Fibroblast of lung (primary cell): ENCODE measurements around the gene DRAXIN. TPM values are rescaled to one million over a fixed set of nuclear protein-coding genes. Genes with fewer than 3 reads are reported as not detected.

Source experiments
- DNase-seq, 2 donors: peaks; one replicate each; pipeline versions ENCODE4 v3.0.0 to v3.0.0-alpha.2; 2010; ENCODE audit warnings: low read depth in 2 of 2
- H2AFZ ChIP-seq: 2 replicates; pipeline ENCODE4 v1.5.1; 2012; ENCODE audit warnings: low read length, control low read depth, inconsistent platforms
- H3K27ac ChIP-seq: 2 replicates; pipeline ENCODE4 v1.5.1; 2011; ENCODE audit warnings: low read length, control low read depth; ENCODE audit not compliant: insufficient read depth
- H3K27me3 ChIP-seq: 2 replicates; pipeline ENCODE4 v1.5.1; 2011; ENCODE audit warnings: mild to moderate bottlenecking, low read length; ENCODE audit not compliant: control insufficient read depth, insufficient read depth
- H3K36me3 ChIP-seq: 2 replicates; pipeline ENCODE4 v1.5.1; 2011; ENCODE audit warnings: low read length; ENCODE audit not compliant: control insufficient read depth, insufficient read depth
- H3K4me1 ChIP-seq: 2 replicates; pipeline ENCODE4 v1.5.1; 2011; ENCODE audit warnings: low read length; ENCODE audit not compliant: control insufficient read depth, insufficient read depth; ENCODE audit errors: extremely low read depth
- H3K4me2 ChIP-seq: 2 replicates; pipeline ENCODE4 v1.5.1; 2011; ENCODE audit warnings: low read length, control low read depth; ENCODE audit not compliant: insufficient read depth; ENCODE audit errors: extremely low read depth
- H3K4me3 ChIP-seq, 4 experiments: fragments of 200-600 bp in 1 of 4; sonication (generic) in 1 of 4; replicated peaks in 1 of 4; 2 replicates each; pipeline ENCODE4 v1.5.1; 2011 to 2016; ENCODE audit warnings: low read length in 4 of 4, low read depth in 3 of 4, mild to moderate bottlenecking in 3 of 4, control low read depth in 2 of 4, inconsistent platforms in 1 of 4, mixed read lengths in 1 of 4; ENCODE audit not compliant: insufficient read depth in 1 of 4; ENCODE audit errors: control extremely low read depth in 1 of 4
- H3K79me2 ChIP-seq: 2 replicates; pipeline ENCODE4 v1.5.1; 2012; ENCODE audit warnings: mild to moderate bottlenecking, low read length, inconsistent platforms; ENCODE audit not compliant: control insufficient read depth, insufficient read depth
- H3K9ac ChIP-seq: 2 replicates; pipeline ENCODE4 v1.5.1; 2011; ENCODE audit warnings: mild to moderate bottlenecking, low read length, control low read depth; ENCODE audit not compliant: insufficient read depth
- H3K9me3 ChIP-seq: 2 replicates; pipeline ENCODE4 v1.5.1; 2012; ENCODE audit warnings: low read depth, low read length; ENCODE audit not compliant: control insufficient read depth, insufficient read depth
- H4K20me1 ChIP-seq: 2 replicates; pipeline ENCODE4 v1.5.1; 2011; ENCODE audit warnings: low read length; ENCODE audit not compliant: control insufficient read depth, insufficient read depth; ENCODE audit errors: extremely low read depth
- EZH2 ChIP-seq: IDR thresholded peaks from 2 replicates; pipeline ENCODE4 v1.5.1; 2012; ENCODE audit warnings: low read length, control low read depth, mild to moderate bottlenecking; ENCODE audit errors: missing control alignments
- polyA plus RNA-seq, 2 donors: library from polyadenylated mRNA; depleted of rRNA in 1 of 2; stranded (reverse) in 1 of 2; unstranded in 1 of 2; fragments of >200 nt; gene quantifications; 2 replicates each; pipeline ENCODE4 v1.2.1, GENCODE V29; 2011 to 2012; ENCODE audit warnings: missing spikeins in 1 of 2
- total RNA-seq: library from RNA; depleted of rRNA; stranded (reverse); fragments of >200 nt; gene quantifications from 2 replicates; pipeline ENCODE4 v1.2.1, GENCODE V29; 2014
- TF ChIP-seq, protein P1 (sequence below), 2 donors: IDR thresholded peaks in 1 of 2; conservative IDR thresholded peaks in 1 of 2; 1 replicate in 1 of 2; 2 replicates in 1 of 2; pipeline ENCODE4 v1.5.1; 2011 to 2012; ENCODE audit warnings: low read length in 2 of 2, control low read depth in 1 of 2, inconsistent platforms in 1 of 2, low read depth in 1 of 2, mild to moderate bottlenecking in 1 of 2

Gene DRAXIN
- total and polyA plus RNA-seq, 2 donors (not counting 1 experiment from before 2014, with no cell fraction given) = 0.03 to 0.50 TPM

DNA sequence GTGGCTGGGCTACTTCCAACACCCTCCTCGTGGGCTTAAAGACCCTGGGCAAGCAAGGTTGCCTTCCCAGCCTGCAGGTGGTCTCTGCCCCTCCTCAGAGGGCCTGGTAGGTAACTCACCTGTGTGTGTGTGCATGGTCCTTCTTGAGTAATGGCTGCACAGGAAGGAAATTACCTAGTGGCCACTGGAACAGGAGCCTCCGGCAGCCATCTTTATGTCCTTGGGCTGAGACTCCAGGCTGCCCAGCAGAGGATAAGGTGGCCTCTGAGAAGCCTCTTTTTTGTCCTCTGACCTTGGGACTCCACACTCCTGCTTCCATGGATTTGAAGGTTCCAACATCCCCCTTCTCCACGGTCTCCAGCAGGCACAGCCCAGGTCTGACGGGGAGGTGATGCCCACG is 20.0 kb downstream of the DRAXIN start:
- DNase-seq = no peak
- no peak overlapping the region for H3K4me2 ChIP-seq
- no peaks in the 10 kb centered on the region for H3K79me2 ChIP-seq
- TF ChIP-seq, protein P1, sequence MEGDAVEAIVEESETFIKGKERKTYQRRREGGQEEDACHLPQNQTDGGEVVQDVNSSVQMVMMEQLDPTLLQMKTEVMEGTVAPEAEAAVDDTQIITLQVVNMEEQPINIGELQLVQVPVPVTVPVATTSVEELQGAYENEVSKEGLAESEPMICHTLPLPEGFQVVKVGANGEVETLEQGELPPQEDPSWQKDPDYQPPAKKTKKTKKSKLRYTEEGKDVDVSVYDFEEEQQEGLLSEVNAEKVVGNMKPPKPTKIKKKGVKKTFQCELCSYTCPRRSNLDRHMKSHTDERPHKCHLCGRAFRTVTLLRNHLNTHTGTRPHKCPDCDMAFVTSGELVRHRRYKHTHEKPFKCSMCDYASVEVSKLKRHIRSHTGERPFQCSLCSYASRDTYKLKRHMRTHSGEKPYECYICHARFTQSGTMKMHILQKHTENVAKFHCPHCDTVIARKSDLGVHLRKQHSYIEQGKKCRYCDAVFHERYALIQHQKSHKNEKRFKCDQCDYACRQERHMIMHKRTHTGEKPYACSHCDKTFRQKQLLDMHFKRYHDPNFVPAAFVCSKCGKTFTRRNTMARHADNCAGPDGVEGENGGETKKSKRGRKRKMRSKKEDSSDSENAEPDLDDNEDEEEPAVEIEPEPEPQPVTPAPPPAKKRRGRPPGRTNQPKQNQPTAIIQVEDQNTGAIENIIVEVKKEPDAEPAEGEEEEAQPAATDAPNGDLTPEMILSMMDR (conservative IDR thresholded peaks at IDR 0.05 in 1 of 2, IDR thresholded peaks at IDR 0.05 in 1 of 2; ENCODE audit: low read depth in 1 of 2, low read length in 2 of 2) = no peak
- TF ChIP-seq EZH2 = no peak
- no peaks in the 10 kb centered on the region for H3K4me1 ChIP-seq
- no peak overlapping the region for H2AFZ ChIP-seq
- no peak overlapping the region for H3K4me3 ChIP-seq
- H3K9me3 ChIP-seq = no peaks in the 10 kb centered on the region
- no peaks in the 10 kb centered on the region for H3K27me3 ChIP-seq
- H3K9ac ChIP-seq = no peak overlapping the region
- H4K20me1 ChIP-seq = no peaks in the 10 kb centered on the region
- no peak overlapping the region for H3K27ac ChIP-seq
- no peaks in the 10 kb centered on the region for H3K36me3 ChIP-seq

DNA sequence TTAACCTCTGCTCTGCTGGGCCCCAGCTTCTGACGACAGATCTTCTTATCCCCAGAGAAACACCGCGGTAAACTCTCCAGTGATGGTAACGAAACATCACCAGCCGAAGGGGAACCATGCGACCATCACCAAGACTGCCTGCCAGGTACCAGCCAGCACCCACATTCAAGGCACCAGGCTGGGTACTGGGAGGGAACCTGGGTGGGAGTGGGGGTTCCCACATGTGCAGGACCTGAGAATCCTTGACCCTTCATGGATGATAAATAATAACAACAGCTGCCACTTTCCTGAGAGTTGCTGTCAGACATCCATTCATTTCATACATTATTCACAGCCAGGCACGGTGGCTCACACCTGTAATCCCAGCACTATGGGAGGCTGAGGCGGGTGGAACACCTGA is 20.8 kb downstream of the DRAXIN start:
- H3K9me3 ChIP-seq = no peaks in the 10 kb centered on the region
- no peak overlapping the region for H3K9ac ChIP-seq
- no peaks in the 10 kb centered on the region for H3K79me2 ChIP-seq
- no peak overlapping the region for H3K4me3 ChIP-seq
- H3K4me2 ChIP-seq = no peak overlapping the region
- DNase-seq = no peak
- no peaks in the 10 kb centered on the region for H3K36me3 ChIP-seq
- H3K4me1 ChIP-seq = no peaks in the 10 kb centered on the region
- H3K27me3 ChIP-seq = no peaks in the 10 kb centered on the region
- no peak overlapping the region for H3K27ac ChIP-seq
- H2AFZ ChIP-seq = no peak overlapping the region
- TF ChIP-seq, protein P1 (conservative IDR thresholded peaks at IDR 0.05 in 1 of 2, IDR thresholded peaks at IDR 0.05 in 1 of 2; ENCODE audit: low read depth in 1 of 2, low read length in 2 of 2) = no peak
- TF ChIP-seq EZH2 = no peak
- no peaks in the 10 kb centered on the region for H4K20me1 ChIP-seq

DNA sequence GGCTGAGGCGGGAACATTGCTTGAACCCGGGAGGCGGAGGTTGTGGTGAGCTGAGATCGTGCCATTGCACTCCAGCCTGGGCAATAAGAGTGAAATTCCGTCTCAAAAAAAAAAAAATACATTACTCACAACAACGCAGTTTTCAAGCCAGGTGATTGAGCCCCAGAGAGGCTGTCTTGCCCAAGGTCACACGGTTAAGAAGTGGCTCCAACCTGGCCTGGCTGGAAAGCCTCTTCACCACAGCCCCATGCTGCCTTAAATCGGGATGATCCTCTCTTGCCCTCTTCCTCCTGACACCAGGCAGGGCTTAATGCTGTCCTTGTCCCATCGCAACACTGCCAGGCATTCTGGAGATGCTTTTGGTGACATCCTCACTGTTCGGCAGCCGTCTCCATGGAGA is 21.6 kb downstream of the DRAXIN start:
- Histone ChIP-seq H3K27me3 (no peaks in the 10 kb centered on the region), H3K4me3 (no peak overlapping the region), H3K27ac (no peak overlapping the region), H2AFZ (no peak overlapping the region), H3K79me2 (no peaks in the 10 kb centered on the region), H4K20me1 (no peaks in the 10 kb centered on the region), H3K4me2 (no peak overlapping the region), H3K9ac (no peak overlapping the region), H3K9me3 (no peaks in the 10 kb centered on the region), H3K36me3 (no peaks in the 10 kb centered on the region), H3K4me1 (no peaks in the 10 kb centered on the region)
- no peak for DNase-seq
- TF ChIP-seq EZH2 = no peak
- TF ChIP-seq, protein P1 (conservative IDR thresholded peaks at IDR 0.05 in 1 of 2, IDR thresholded peaks at IDR 0.05 in 1 of 2; ENCODE audit: low read depth in 1 of 2, low read length in 2 of 2) = no peak
